Vagina (tissue), 2 donors: ENCODE measurements around the gene HDC.

Experiments
- POLR2A ChIP-seq, 2 donors: fragments of 450-650 bp; IDR thresholded peaks; one replicate each; pipeline ENCODE4 v1.6.1; 2017; ENCODE audit warnings: antibody characterized with exemption in 2 of 2, mild to moderate bottlenecking in 2 of 2, moderate library complexity in 2 of 2
- TF ChIP-seq, protein P1 (sequence below), 3 experiments: fragments of 450-650 bp in 2 of 3; fragments of 200-600 bp in 1 of 3; sonication (generic) in 1 of 3; IDR thresholded peaks; one replicate each; pipeline ENCODE4 v1.5.1; 2017 to 2019; ENCODE audit warnings: antibody characterized with exemption in 3 of 3, mild to moderate bottlenecking in 2 of 3, moderate library complexity in 2 of 3

DNA sequence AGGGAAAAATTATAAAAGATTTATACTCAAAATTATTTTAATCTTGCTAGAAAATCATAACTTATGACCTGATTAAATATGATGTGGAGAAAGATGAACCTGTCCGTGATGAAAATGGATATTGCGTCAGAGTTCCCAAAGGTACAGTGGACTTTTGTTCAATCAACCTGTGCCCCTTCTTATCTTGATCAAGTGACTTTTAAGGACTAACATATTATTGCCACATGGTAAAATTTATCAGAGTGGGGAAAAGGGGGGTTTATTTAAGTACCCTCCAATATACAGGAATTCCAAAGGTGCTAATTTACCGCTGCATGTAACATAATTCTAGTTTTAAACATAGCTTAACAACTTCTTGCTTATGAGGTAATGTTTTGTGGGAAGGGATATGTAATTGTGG lies 39.6 kb downstream of the HDC start:
- no peak for TF ChIP-seq POLR2A (IDR thresholded peaks at IDR 0.05)
- TF ChIP-seq, protein P1, sequence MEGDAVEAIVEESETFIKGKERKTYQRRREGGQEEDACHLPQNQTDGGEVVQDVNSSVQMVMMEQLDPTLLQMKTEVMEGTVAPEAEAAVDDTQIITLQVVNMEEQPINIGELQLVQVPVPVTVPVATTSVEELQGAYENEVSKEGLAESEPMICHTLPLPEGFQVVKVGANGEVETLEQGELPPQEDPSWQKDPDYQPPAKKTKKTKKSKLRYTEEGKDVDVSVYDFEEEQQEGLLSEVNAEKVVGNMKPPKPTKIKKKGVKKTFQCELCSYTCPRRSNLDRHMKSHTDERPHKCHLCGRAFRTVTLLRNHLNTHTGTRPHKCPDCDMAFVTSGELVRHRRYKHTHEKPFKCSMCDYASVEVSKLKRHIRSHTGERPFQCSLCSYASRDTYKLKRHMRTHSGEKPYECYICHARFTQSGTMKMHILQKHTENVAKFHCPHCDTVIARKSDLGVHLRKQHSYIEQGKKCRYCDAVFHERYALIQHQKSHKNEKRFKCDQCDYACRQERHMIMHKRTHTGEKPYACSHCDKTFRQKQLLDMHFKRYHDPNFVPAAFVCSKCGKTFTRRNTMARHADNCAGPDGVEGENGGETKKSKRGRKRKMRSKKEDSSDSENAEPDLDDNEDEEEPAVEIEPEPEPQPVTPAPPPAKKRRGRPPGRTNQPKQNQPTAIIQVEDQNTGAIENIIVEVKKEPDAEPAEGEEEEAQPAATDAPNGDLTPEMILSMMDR (IDR thresholded peaks at IDR 0.05), result no peak
